ENCODE data around the gene ARL14. TPM values are rescaled to one million over a fixed set of nuclear protein-coding genes. Genes with fewer than 3 reads are reported as not detected.
"Not testable (repeated sequence)": the region's sequence is repeated elsewhere in the genome, so short reads cannot be mapped to it uniquely, and the experiment has no call there.

ARL14 gene
- total RNA-seq, 1 experiment from 2014 or later = 0.07 TPM

- Histone ChIP-seq H3K27me3 (ENCODE audit: control insufficient read depth, insufficient read depth, low read length) (no peaks in the 10 kb centered on the region), H3K36me3 (replicated peaks; ENCODE audit: control insufficient read depth, insufficient read depth, low read length) (no peaks in the 10 kb centered on the region), H3K4me3 (ENCODE audit: insufficient read depth, low read depth, low read length) (no peak overlapping the region)
- DNase-seq = no peak
Measured at GRCh38 chr3:160693191-160693590, 16.2 kb downstream of the ARL14 start.

GRCh38 chr3:160694345-160694744, 17.4 kb downstream of the ARL14 start:
- Histone ChIP-seq H3K4me3 (ENCODE audit: insufficient read depth, low read depth, low read length) (no peak overlapping the region), H3K36me3 (replicated peaks; ENCODE audit: control insufficient read depth, insufficient read depth, low read length) (no peaks in the 10 kb centered on the region), H3K27me3 (ENCODE audit: control insufficient read depth, insufficient read depth, low read length) (no peaks in the 10 kb centered on the region)
- no peak for DNase-seq

DNA sequence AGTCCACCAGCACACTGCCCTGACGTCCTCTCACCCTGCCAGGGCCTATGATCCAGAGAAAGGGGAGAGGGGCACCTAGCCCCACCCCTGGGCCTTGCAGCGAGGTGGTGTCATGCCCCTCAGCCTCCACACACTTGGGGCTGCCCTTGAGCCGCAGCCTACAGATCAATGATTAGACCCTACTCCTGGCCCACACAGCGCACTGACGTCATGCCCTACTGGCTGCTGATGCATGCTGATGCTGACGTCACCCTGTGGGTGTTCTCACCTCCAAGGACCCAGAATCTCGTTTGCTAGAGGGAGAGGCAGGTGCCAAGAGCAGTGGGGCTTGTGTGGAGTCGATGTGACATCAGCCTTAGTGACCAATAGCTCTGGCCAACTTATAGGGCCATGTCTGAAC, 18.0 kb downstream of the ARL14 start:
- no peaks in the 10 kb centered on the region for H3K36me3 ChIP-seq (replicated peaks; ENCODE audit: control insufficient read depth, insufficient read depth, low read length)
- H3K4me3 ChIP-seq (ENCODE audit: insufficient read depth, low read depth, low read length) = no peak overlapping the region
- no peak for DNase-seq
- H3K27me3 ChIP-seq (ENCODE audit: control insufficient read depth, insufficient read depth, low read length) = no peaks in the 10 kb centered on the region

DNA sequence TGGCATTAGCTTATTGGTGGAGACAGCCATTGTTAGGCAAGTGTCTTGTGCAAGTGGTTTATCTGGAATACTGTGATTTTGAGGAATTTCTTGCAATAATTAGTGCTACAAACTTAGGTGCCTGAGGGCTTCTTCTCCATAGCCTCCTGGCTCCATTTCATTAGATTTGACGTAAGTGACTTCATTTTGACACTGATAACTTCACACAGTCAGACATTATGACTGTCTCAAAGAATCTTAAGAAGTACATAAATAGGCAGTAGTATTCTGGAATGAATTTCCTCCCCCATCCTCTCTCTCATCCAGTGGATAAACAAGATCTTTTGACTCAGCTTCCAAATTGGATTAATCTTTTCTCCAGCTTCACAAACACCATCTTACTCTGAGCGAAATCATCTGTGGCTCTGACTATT, 19.0 kb downstream of the ARL14 start:
- H3K27me3 ChIP-seq (ENCODE audit: control insufficient read depth, insufficient read depth, low read length) = no peaks in the 10 kb centered on the region
- H3K36me3 ChIP-seq (replicated peaks; ENCODE audit: control insufficient read depth, insufficient read depth, low read length) = no peaks in the 10 kb centered on the region
- no peak overlapping the region for H3K4me3 ChIP-seq (ENCODE audit: insufficient read depth, low read depth, low read length)
- DNase-seq = no peak

- no peak for DNase-seq
- H3K27me3 ChIP-seq (ENCODE audit: control insufficient read depth, insufficient read depth, low read length) = no peaks in the 10 kb centered on the region
- no peak overlapping the region for H3K4me3 ChIP-seq (ENCODE audit: insufficient read depth, low read depth, low read length)
- H3K36me3 ChIP-seq (replicated peaks; ENCODE audit: control insufficient read depth, insufficient read depth, low read length) = no peaks in the 10 kb centered on the region
Measured at GRCh38 chr3:160697637-160698380, 20.8 kb downstream of the ARL14 start.

DNA sequence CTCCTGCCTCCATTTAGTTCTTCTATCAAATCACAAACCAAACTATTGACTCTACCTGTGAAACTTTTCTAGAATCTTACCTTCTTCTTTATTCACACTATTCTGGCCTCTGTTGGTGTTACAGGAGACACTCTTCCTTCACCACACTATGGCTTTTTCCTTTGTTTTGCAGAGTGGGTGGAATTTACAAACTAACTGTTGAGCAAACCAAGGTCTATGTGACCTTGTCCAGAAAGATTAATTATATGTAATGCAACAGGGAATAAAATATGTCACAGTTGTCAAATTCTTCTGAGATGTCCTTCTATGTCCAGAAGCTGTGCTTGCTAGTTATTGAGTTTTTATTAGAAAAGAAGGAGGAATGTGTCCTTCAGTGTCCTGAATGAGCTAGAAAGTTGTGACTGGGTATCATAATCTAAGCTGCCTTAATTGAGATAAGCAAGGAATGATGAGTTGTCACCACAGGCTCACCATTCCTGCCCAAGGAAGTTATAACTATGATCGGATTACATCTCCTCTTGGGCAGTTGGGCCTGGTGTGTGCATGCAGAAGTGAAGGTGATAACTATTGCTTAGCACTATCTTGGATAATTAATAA, 21.7 kb downstream of the ARL14 start:
- DNase-seq = no peak

GRCh38 chr3:160701490-160701889, 24.5 kb downstream of the ARL14 start:
- Histone ChIP-seq H3K27me3 (ENCODE audit: control insufficient read depth, insufficient read depth, low read length) (no peaks in the 10 kb centered on the region), H3K4me3 (ENCODE audit: insufficient read depth, low read depth, low read length) (no peak overlapping the region), H3K36me3 (replicated peaks; ENCODE audit: control insufficient read depth, insufficient read depth, low read length) (no peaks in the 10 kb centered on the region)
- DNase-seq = no peak

More for the DNA sequence above, 21.7 kb downstream of the ARL14 start:
- H3K4me3 ChIP-seq (ENCODE audit: insufficient read depth, low read depth, low read length) = no peak overlapping the region
- H3K27me3 ChIP-seq (ENCODE audit: control insufficient read depth, insufficient read depth, low read length) = no peaks in the 10 kb centered on the region
- H3K36me3 ChIP-seq (replicated peaks; ENCODE audit: control insufficient read depth, insufficient read depth, low read length) = no peaks in the 10 kb centered on the region

DNA sequence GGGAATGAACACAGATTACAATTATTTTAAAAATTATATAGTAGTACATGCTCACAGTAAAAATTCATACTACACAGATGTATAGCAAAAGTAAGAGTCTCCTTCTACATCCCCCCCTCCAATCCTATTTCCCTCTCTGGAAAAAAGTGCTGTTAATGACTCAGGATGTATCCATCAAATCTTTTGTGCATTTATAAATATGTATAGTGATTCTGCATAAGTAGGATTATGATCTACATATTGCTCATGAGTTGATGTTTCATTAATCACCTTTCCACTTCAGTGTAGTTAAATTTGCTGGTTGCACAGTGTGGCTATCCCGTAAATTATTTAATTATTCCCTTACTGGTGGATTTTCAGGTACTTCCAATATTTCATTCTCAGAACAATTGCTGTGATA, 25.3 kb downstream of the ARL14 start:
- DNase-seq = no peak
- H3K36me3 ChIP-seq (replicated peaks; ENCODE audit: control insufficient read depth, insufficient read depth, low read length) = no peaks in the 10 kb centered on the region
- H3K27me3 ChIP-seq (ENCODE audit: control insufficient read depth, insufficient read depth, low read length) = no peaks in the 10 kb centered on the region
- H3K4me3 ChIP-seq (ENCODE audit: insufficient read depth, low read depth, low read length) = no peak overlapping the region

GRCh38 chr3:160703974-160704373, 27.0 kb downstream of the ARL14 start:
- Histone ChIP-seq H3K36me3 (replicated peaks; ENCODE audit: control insufficient read depth, insufficient read depth, low read length) (no peaks in the 10 kb centered on the region), H3K4me3 (ENCODE audit: insufficient read depth, low read depth, low read length) (no peak overlapping the region), H3K27me3 (ENCODE audit: control insufficient read depth, insufficient read depth, low read length) (no peaks in the 10 kb centered on the region)
- no peak for DNase-seq

DNA sequence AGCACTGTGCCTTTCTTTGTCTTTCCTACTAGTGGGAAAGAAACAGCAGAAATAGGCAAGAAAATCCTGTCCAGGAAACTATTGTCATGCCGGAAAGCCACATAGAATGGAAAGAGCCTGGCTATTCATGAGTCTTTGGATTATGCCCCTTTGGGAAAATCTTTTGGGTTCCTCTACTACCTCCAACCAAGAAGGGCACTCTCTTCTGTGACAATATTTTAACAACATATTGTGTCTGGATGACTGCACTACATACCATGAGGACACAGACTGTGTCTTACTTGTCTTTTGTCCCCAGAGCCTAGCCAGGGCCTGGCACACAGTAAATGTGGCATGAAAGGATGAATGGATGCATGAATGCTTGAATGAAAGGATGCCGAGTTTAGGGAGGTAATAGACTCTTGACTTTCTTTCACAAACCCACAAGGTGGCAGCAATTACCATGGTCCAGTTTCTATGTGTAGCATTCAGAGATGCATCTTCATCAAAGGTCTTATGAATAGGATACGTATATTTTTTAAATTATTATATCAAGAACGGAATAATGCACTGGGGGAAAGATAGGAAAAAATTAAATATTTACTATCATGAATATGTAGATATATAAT, 30.3 kb downstream of the ARL14 start:
- no peaks in the 10 kb centered on the region for H3K27me3 ChIP-seq (ENCODE audit: control insufficient read depth, insufficient read depth, low read length)
- DNase-seq = peak; percentile 25
- H3K4me3 ChIP-seq (ENCODE audit: insufficient read depth, low read depth, low read length) = no peak overlapping the region
- no peaks in the 10 kb centered on the region for H3K36me3 ChIP-seq (replicated peaks; ENCODE audit: control insufficient read depth, insufficient read depth, low read length)

DNA sequence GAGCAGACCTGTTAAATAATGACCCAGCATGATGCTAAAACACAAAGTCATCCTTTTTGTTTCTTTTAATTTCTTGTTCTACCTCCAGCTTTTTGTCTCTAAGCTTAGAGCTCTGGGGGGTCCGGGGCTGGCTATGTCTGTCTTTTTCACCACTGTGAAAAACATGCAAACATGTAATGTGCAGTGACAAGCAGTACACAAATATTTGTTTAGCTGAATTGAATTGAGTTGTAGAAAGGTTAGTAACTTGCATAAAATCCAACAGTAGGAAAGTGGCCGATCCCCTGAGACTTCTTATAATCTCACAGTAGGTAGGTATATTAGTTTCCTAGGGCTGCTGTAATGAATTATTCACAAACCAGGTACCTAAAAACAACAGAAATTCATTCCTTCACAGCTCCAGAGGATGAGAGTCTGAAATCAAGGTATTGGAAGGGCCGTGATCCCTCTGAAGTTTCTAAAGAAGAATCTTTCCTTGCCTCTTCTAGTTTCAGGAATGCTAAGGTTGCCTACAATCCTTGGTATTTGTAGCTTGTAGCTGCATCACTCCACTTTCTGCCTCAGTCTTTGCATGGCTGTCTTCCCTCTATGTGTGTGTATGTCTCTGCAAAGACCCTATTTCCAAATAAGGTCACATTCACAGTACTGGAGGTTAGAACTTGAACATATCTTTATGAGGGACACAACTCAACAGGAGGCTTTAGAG, 32.7 kb downstream of the ARL14 start:
- no peak overlapping the region for H3K4me3 ChIP-seq (ENCODE audit: insufficient read depth, low read depth, low read length)
- no peak for DNase-seq
- no peaks in the 10 kb centered on the region for H3K27me3 ChIP-seq (ENCODE audit: control insufficient read depth, insufficient read depth, low read length)
- no peaks in the 10 kb centered on the region for H3K36me3 ChIP-seq (replicated peaks; ENCODE audit: control insufficient read depth, insufficient read depth, low read length)

- not testable (repeated sequence) for H3K27me3 ChIP-seq (ENCODE audit: control insufficient read depth, insufficient read depth, low read length); DNase-seq; H3K36me3 ChIP-seq (replicated peaks; ENCODE audit: control insufficient read depth, insufficient read depth, low read length); H3K4me3 ChIP-seq (ENCODE audit: insufficient read depth, low read depth, low read length)
Measured at GRCh38 chr3:160713144-160713543, 36.2 kb downstream of the ARL14 start.

DNA sequence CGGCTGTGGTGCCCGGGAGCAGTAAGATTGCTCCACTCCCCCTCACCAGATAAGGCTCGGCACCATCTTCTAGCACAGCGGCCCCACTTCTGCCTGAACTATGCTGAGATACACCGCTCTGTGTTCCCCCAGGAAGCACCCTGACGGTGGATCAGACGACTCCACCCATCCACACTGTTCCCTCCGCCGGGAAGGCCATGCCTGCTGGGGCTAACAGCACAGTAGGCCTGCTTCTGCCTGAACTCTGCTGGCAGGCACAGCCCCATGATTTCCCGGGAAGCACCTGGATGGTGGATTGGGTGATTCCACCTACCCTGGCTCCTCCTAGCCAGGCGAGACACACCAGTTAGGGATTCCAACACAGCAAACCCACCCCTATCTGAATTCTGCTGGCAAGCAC, 42.8 kb downstream of the ARL14 start:
- DNase-seq = no peak
- Histone ChIP-seq H3K4me3 (ENCODE audit: insufficient read depth, low read depth, low read length) (no peak overlapping the region), H3K36me3 (replicated peaks; ENCODE audit: control insufficient read depth, insufficient read depth, low read length) (no peaks in the 10 kb centered on the region), H3K27me3 (ENCODE audit: control insufficient read depth, insufficient read depth, low read length) (no peaks in the 10 kb centered on the region)

DNA sequence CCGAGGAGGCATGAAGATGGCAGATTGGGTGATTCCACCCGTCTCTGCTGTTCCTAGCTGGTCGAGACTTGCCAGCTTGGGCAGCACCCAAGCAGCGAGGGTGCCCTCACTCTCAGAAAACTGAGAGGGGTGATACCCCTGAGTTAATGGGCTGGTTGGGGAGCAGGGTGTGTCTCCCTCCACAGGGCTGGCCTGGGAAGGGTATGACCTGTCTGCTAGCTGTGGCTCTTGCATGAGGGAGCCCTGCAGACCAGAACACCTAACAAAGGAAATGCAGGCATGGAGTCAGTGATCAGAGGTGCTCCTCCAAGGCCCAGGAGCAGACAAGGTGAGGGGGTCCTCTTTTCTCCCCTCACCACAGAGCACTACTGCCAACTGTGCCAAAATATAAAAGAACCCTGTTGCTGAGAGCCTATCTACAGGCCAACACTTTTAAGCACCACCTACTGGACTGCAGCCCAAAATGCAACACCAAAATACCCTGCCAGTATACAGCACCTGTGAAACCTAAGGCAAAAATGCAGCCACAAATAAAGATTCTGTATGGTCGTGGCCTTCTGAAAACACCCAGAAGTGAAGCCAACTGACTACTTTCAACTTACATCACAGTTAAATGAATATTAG, 43.3 kb downstream of the ARL14 start:
- Histone ChIP-seq H3K27me3 (ENCODE audit: control insufficient read depth, insufficient read depth, low read length) (no peaks in the 10 kb centered on the region), H3K36me3 (replicated peaks; ENCODE audit: control insufficient read depth, insufficient read depth, low read length) (no peaks in the 10 kb centered on the region)
- peak; percentile 18 for DNase-seq

More for the DNA sequence above, 43.3 kb downstream of the ARL14 start:
- no peak overlapping the region for H3K4me3 ChIP-seq (ENCODE audit: insufficient read depth, low read depth, low read length)
